GM18498 (cell line): Measurements from ENCODE around the gene SAMD14.

Experiments used
- ATAC-seq: cut with Tn5 transposase; IDR thresholded peaks from one replicate; pipeline ENCODE4 v1.9.1; 2021; ENCODE audit warnings: mild to moderate bottlenecking, moderate library complexity; ENCODE audit not compliant: unreplicated experiment

SAMD14 gene

DNA sequence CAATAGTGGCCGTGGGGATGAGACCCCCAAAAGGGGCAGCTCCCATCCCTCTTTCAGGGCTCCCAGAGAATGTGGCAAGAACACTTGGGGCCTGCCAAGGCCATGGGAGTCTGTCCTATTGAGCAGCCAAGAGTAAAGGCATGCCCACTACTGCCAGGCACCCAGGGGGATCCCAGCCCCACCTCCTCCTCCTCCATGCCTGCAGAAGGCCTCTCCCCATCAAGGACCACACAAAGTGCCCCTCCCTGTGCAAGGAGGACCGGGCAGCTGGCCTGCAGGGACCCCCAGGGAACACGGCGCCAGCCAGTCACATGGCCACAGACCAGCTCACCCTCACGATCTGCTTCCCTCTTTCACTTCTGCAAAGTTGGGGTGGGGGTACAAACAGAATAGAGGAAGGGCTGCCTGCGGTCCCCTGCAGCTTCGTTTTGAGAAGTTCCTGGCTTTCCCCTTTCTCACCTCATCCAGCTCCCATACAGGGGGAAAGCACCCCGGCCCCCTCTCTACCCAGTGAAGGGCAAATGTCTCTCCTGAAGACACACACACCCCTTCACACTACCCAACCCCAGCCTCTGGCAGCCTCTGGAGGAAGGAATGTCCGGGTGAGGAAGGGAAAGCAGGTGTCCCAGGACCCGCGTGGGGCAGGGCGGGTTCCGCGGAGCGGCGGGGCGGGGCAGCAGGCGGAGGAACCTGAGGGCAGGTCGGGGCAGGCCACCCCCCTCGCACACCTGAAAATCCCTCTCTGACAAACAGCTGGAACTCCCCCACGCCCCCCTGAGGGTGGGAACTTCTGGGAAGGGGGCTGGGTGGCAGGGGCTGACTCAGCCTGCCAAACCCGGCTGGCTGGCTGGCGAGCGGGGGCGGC is 18.5 kb upstream of the SAMD14 start:
- peak; percentile 34 for ATAC-seq

DNA sequence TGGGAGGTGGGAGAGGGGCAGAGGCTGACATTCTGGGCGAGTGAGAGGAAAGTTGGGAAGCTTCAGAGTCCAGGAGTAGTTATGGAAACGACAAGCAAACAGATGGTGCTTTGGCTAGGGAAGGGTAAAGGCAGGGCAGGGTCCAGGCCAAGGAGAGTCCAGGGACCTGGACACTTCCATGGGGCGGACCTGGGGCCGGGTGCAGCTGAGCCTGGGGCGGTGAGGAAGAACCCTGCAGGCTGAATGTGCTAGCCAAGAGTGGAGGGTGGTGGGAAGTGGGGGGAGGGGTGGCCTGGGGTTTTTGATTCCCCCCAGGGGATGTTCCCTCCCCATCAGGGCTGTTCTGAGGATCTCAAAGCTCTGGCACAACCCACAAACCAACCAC is 17.9 kb upstream of the SAMD14 start:
- no peak for ATAC-seq

- no peak for ATAC-seq
Measured at GRCh38 chr17:50146927-50147665, 17.1 kb upstream of the SAMD14 start.

GRCh38 chr17:50146230-50146926 is 16.4 kb upstream of the SAMD14 start:
- ATAC-seq: no peak

GRCh38 chr17:50145532-50146229 is 15.7 kb upstream of the SAMD14 start:
- ATAC-seq: no peak

GRCh38 chr17:50144845-50145531 is 15.0 kb upstream of the SAMD14 start:
- no peak for ATAC-seq

- ATAC-seq: no peak
Measured at GRCh38 chr17:50144355-50144754, 14.4 kb upstream of the SAMD14 start.

DNA sequence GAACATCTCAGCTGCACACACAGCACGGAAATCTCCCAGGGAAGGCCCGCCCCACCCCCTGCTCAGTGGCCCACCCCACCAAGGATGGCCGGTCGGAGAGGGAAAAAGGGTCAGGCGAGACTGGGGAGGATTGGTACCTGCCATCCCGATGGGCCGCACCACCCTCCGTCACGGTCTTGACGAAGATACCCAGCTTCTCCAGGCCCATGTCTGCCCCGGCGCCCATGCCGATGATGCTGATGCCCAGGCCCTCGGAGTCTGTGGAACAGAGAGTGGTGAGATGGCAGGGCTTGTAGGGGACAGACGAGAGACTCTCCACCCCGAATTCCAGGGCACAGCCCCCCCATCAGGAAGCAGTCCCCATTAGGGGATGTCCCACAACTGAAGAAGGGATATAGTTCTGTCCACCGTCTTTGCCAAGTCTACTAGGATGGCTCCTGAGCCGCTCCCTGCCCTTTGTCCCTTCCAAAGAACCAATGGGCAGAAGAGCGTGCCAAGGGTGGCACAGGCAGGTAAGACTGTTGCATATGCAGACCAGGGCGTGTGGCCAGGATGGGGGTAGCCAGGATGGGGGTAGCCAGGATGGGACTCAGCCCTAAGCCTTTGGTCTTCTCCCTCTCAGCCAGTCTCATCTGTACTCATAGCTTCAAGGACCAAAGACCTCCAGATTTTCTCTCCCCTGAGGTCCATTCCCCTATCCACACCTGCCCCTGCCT is 13.7 kb upstream of the SAMD14 start:
- no peak for ATAC-seq

DNA sequence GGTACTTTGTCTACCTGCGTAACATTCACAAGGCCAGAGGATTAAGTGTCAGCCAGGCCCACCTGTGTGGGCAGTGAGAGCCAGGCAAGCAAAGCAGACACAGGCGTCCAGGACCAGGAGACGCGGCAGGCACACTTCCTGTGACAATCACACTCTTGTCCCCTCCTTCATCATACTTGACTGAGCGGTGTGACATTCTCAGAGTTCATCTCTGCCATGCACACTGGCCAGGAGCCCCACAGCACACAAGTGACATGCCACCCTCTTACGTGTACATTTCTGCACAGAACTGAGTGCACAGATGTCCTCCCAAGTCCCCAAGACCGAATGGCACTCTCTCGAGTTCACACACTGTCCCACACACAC is 11.8 kb upstream of the SAMD14 start:
- no peak for ATAC-seq

- no peak for ATAC-seq
Measured at GRCh38 chr17:50141026-50141744, 11.2 kb upstream of the SAMD14 start.

DNA sequence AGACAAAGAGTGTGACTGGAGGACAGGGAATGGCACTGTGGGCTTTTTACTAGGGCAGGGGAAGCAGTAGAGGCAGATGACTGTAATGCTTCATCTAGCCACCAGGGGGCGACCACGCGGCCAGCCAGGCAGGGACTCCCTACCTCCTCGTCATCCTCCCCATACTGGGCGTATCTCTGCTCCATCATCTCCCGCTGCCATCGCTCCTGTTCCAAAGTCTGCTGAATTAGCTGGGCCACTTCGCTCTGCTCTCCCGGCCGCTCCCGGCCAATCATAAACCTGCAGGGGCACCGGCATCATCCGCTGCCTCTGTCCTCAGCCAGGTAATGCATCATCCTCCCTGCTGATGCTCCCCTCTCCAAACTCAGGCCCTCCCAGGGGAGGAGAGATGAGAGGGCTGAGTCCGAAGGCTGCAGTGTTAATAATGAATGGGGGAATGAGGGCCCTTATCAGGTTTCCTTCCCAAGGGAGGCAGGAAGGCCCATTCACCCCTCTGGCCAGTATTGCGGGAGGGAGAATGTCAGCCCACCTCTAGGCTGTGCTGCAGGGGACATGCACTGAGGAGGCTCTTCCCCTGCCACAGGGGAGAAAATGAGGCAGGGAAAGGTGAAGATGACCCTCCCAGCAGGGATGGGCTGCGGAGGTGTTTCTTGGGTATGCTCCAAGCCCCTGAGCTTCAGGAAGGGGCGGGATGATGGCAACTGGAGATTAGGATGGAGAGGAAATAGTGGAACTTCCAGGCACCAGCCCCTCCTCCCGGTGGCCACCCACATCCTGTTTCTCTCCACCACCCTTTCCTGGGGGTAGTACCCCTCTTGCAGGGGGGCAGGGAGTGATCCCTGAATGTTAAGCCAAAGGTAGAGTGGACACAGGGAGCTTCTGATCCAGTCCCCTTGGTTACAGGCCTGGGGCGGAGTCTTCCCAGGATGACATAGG is 10.3 kb upstream of the SAMD14 start:
- peak; percentile 62 for ATAC-seq

DNA sequence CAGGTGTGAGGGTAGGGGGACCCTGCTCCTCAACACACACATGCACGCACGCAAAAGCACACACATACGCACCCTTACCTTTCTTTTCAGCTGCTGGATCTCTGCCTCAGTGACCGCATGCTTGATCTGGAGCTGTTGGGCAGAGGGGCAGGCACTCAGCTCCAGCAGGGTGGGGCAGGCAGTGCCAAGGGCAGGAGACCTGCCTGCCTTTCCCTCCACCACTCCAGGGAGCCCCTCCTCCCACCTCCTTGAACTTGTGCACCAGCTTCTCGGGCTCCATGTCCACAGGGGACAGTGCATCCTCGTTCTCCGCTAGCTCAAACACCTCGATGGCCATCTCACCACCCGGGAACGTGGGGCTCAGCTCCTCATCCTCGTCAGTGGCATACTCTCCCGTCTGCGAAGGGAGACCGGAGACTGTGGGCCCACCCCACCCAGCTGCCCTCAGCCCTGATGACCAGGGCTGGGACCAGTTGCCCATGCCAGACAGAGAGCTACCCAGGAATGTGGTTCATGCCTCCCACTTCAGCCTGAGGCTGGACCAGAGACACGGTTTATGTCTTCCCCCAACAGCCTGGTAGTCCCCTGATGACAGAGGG is 9.3 kb upstream of the SAMD14 start:
- no peak for ATAC-seq

DNA sequence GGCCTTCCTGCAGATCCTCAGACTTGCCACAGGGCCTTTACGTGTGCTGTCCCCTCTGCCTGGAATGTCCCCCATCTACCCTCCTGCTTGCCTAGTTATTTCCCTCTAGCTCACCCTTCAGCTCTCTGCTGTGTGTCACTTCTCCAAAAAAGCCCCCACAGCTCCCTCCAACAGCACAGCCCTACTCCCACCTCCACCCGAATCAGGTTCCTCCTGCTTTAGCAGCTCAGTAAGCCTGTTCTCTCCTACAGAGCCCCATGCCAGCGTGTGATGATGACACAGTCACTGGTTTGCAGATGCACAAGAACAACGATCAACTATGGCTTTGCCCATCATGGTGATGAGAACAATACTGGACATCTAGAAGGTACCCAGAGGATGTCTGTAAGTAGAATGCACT is 7.1 kb upstream of the SAMD14 start:
- ATAC-seq: no peak

DNA sequence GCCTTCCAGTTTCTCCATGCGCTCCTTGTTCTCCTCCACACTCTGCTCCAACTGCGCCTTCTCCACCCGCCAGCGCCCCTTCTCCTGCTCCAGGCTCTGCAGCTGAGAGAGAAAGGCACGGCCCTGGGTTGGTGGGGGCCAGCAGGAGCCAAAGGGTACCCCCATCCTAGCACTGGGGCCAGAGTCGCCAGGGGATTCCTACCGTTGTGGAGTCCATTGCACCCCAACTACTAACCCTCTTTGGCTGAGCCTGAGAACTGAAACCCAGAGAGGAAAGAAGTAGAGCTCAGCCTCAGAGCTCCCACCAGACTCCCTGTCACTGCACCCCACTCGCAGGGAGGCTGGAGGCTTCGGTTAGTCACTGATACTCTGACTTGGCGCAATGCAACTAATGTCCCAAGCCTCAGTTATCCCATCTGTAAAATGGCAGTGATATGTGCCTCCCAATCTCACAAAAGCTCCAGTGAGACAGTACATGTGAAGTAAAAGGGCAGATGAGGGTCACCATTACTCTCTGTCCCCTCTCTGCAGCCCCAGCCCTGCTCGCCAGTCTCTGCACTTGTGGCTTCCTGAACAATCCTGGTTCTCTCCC is 6.2 kb upstream of the SAMD14 start:
- ATAC-seq: no peak

DNA sequence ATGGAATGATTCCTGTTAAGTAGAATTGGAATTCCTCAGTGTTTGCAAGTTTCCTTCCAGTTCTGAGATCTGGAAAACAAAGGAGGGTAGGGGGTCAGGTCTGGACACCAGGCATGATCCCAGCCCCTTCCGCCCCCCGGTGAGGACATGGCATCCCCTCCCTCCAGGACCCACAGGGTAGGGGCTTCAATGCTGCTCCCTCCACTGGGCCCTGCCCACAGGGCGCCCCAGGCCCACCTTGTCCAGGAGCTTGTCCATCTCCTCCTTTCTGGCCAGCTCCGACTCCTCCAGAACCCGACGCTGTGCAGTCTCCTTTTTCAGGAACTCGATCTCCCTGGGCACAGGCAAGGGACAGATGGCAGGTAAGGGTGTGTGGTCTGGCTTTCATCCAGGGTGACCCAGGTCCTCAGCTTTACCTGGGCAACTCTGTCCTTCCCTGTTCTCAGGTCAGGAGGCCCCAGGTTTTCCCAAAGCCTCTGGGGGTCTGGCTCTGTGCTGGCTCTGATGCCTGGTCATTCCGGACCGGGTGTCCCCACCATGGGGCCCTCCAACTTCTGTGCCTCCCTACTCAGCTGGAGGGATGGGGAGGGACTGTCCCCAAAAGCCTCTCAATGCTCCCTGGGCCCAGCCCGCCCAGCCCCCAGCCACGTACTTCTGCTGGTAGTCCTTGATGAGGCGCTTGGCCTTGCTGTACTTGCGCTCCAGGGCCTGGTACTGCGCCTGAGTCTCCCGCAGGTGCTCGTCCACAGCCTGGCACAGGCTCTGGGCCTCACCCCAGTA is 5.5 kb upstream of the SAMD14 start:
- no peak for ATAC-seq

DNA sequence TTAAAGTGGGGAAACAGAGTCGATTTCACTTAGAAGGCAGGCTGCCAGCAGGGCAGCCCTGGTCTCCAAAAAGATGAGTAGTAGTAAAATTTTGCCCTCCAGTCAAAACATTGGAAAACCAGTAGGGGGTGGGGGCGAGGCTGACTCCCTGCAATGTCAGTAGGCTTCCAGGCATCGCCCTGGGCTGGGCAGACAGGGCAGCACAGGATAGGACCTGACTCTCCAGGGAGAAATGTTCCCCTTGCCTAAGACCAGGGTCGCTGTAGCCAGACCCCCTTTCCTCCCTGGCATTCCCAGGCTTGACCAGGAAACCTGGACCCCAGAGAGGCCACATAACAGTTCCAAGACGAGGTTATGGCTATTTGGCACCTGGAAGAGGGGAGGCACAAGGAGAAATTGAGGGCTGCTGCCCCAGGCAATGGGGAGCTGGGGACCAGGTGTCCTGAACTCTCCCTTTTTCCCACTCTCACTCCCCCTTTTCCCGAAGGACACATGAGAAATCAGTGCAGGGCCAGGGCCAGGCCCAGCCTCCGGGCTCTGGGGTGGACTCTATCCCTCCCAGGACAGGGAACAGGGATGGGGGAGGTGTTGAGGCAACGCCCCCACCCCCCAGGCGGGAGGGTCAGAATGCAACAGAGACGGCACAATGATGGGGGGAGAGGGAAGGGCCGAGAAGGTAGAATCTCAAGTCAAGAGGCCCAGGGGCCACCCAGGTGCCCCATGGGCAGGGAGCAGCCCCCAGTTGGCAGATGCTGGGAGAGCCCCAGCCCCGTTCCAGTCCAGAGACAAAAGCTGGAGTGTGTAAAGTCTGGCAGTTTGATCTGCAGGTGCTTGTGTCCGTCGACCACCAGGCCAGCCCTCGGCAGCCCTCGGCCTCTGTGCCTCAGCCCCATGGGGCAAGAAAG is 4.5 kb upstream of the SAMD14 start:
- no peak for ATAC-seq
